T-helper 22 cell (primary cell): ENCODE measurements around the gene INO80C.

Source experiments
- DNase-seq: peaks from one replicate; pipeline ENCODE4 v3.0.0-alpha.2; 2020; ENCODE audit warnings: low read depth

The INO80C gene

GRCh38 chr18:35424356-35424755 is 73.4 kb downstream of the INO80C start:
- DNase-seq: no peak

GRCh38 chr18:35422237-35422636 is 75.5 kb downstream of the INO80C start:
- DNase-seq: no peak

GRCh38 chr18:35418610-35419009 is 79.2 kb downstream of the INO80C start:
- no peak for DNase-seq
